ENCODE results near the gene ZNF22. TPM values are rescaled to one million over a fixed set of nuclear protein-coding genes. Genes with fewer than 3 reads are reported as not detected.

ZNF22 gene
- total and polyA plus RNA-seq, 2 of the 4 experiments (the other 2 are of a cell fraction) = 10.6 to 12.4 TPM

GRCh38 chr10:44977287-44978212 is 23.2 kb upstream of the ZNF22 start (continued):
- TF ChIP-seq BHLHE40 (IDR thresholded peaks at IDR 0.05; ENCODE audit: low read depth, low read length) (no peak), SMC3 (IDR thresholded peaks at IDR 0.05; ENCODE audit: low read depth, low read length) (no peak), MXI1 (IDR thresholded peaks at IDR 0.05; ENCODE audit: borderline replicate concordance, low read depth, low read length) (no peak)

GRCh38 chr10:44978213-44978569 is 22.5 kb upstream of the ZNF22 start:
- BruUV-seq (replicated peaks) = TSS peak; percentile 83
- Histone ChIP-seq H3K23ac (ENCODE audit: low read depth, low read length) (peak overlapping the region; percentile 86), H2BK20ac (ENCODE audit: low read depth, low read length) (peak overlapping the region; percentile 36; the same call in 1 of the 2 replicates), H3K9me3 (ENCODE audit: control insufficient read depth, insufficient read depth, low read length) (no peaks in the 10 kb centered on the region), H2AK5ac (ENCODE audit: low read depth, low read length) (peak overlapping the region; percentile 73), H3K4me2 (ENCODE audit: low read depth, low read length) (peak overlapping the region; percentile 84), H3K79me1 (ENCODE audit: low read depth in 1 of 2, low read length in 2 of 2) (peaks cover 3 to 73% of the 10 kb centered on the region in 2 experiments; a peak in 3 of 4 replicates), H3K9ac (ENCODE audit: low read depth, low read length) (peak overlapping the region; percentile 60), H4K5ac (ENCODE audit: low read depth, low read length) (peak overlapping the region; percentile 28), H2BK120ac (ENCODE audit: low read depth, low read length) (peak overlapping the region; percentile 75), H4K91ac (ENCODE audit: insufficient read depth, low read depth, low read length) (peak overlapping the region; percentile 15; the same call in 1 of the 2 replicates), H3K4me1 (ENCODE audit: control insufficient read depth, insufficient read depth, low read length) (peaks cover 65% of the 10 kb centered on the region), H3K36me3 (ENCODE audit: control insufficient read depth, insufficient read depth, low read length) (peaks cover 15% of the 10 kb centered on the region; the same call in 1 of the 2 replicates), H3K9me1 (ENCODE audit: insufficient read depth, low read length) (peaks cover 36% of the 10 kb centered on the region), H3K18ac (ENCODE audit: low read depth, low read length) (peak overlapping the region; percentile 36), H3K56ac (ENCODE audit: extremely low read depth, insufficient read depth, low read length) (peak overlapping the region; percentile 8; the same call in 1 of the 2 replicates), H3K4me3 (ENCODE audit: insufficient read depth, low read depth, low read length) (peak overlapping the region; percentile 55), H3K14ac (replicated peaks; ENCODE audit: low read depth, low read length) (peak overlapping the region; percentile 69), H2AK9ac (replicated peaks; ENCODE audit: low read depth, low read length, poor library complexity) (peak overlapping the region; percentile 82), H3K27me3 (ENCODE audit: control insufficient read depth, insufficient read depth, low read length) (no peaks in the 10 kb centered on the region), H2BK5ac (ENCODE audit: low read depth, low read length, poor library complexity, severe bottlenecking) (peak overlapping the region; percentile 74), H3K27ac (ENCODE audit: insufficient read depth, low read length) (peak overlapping the region; percentile 49; the same call in 1 of the 2 replicates), H2AFZ (replicated peaks; ENCODE audit: low read length, poor library complexity) (no peak overlapping the region), H2BK15ac (ENCODE audit: low read depth, low read length) (peak overlapping the region; percentile 80; the same call in 2 of the 3 replicates), H4K8ac (ENCODE audit: low read depth in 2 of 2, low read length in 2 of 2) (peak overlapping the region in 1 of 2 experiments; percentile 33; a peak in 2 of 4 replicates), H3K4ac (ENCODE audit: low read depth, low read length) (peak overlapping the region; percentile 89), H4K20me1 (ENCODE audit: insufficient read depth, low read length) (no peaks in the 10 kb centered on the region; the same call in 1 of the 2 replicates)
- in situ Hi-C loops (cut with MboI; ENCODE audit: low sequenced_read_pairs) (loop anchor here (25.0 kb wide), 4 partner anchors 1034 to 1841 kb away; partner anchors contain the start of genes CSGALNACT2 and HNRNPF), intact Hi-C loops (cut with micrococcal nuclease) (no loop called here), dilution Hi-C loops (cut with HindIII; ENCODE audit: low sequenced_read_pairs, unreplicated experiment) (no loop called here)
- TF ChIP-seq CEBPB (IDR thresholded peaks at IDR 0.05; ENCODE audit: low read depth, low read length) = no peak
- no peak for TF ChIP-seq POLR2A (IDR thresholded peaks at IDR 0.05; ENCODE audit: low read depth, low read length)
- no peak for TF ChIP-seq FOS (IDR thresholded peaks at IDR 0.05; ENCODE audit: low read depth, low read length)
- TF ChIP-seq CHD1 (IDR thresholded peaks at IDR 0.05; ENCODE audit: low read depth, low read length) = no peak
- no peak for TF ChIP-seq BHLHE40 (IDR thresholded peaks at IDR 0.05; ENCODE audit: low read depth, low read length)
- no peak for TF ChIP-seq RCOR1 (IDR thresholded peaks at IDR 0.05; ENCODE audit: insufficient replicate concordance, low read length)
- no peak for TF ChIP-seq ELK1 (IDR thresholded peaks at IDR 0.05; ENCODE audit: borderline replicate concordance, low read depth, low read length)
- TF ChIP-seq MAZ (IDR thresholded peaks at IDR 0.05; ENCODE audit: borderline replicate concordance, low read depth, low read length) = no peak
- TF ChIP-seq RAD21 (IDR thresholded peaks at IDR 0.05; ENCODE audit: low read length) = no peak
- no peak for TF ChIP-seq MXI1 (IDR thresholded peaks at IDR 0.05; ENCODE audit: borderline replicate concordance, low read depth, low read length)
- TF ChIP-seq SMC3 (IDR thresholded peaks at IDR 0.05; ENCODE audit: low read depth, low read length) = no peak
- WGBS, 2 experiments (ENCODE audit: extremely low coverage in 2 of 2, insufficient read length in 1 of 2) = no CpG with 5 or more reads among the region's 4 CpGs
- ChIA-PET POLR2A (ENCODE audit: unreplicated experiment) (interaction anchor here (0.6 kb wide), 1 partner anchor 25 kb away, joined by 3 read pairs; no protein-coding TSS in a partner anchor), CTCF (interaction anchor here (0.6 to 1.3 kb wide), 3 partner anchors 16 to 505 kb away, joined by 3 to 4 read pairs (median 3); no protein-coding TSS in a partner anchor)
- ATAC-seq (ENCODE audit: low read depth) (no peak), DNase-seq (no peak)

All from IMR-90 (cell line).